ENCODE results near the gene GPATCH4. TPM values are rescaled to one million over a fixed set of nuclear protein-coding genes. Genes with fewer than 3 reads are reported as not detected.

Gene GPATCH4
- total RNA-seq, 1 experiment from 2014 or later = 44.4 TPM

- no peak overlapping the region for H3K27ac ChIP-seq (ENCODE audit: low read length)
- BruUV-seq (replicated peaks) = no TSS peak
- H3K4me3 ChIP-seq (ENCODE audit: low read depth in 2 of 2, low read length in 2 of 2) = no peak overlapping the region
- no peak for TF ChIP-seq CTCF (IDR thresholded peaks at IDR 0.05)
- TF ChIP-seq SIN3A (IDR thresholded peaks at IDR 0.05; ENCODE audit: borderline replicate concordance, insufficient read depth, low read depth, low read length) = no peak
- TF ChIP-seq POLR2AphosphoS5 (IDR thresholded peaks at IDR 0.05; ENCODE audit: low read depth, low read length) = no peak
- TF ChIP-seq REST (IDR thresholded peaks at IDR 0.05; ENCODE audit: insufficient read depth in 1 of 2, low read depth in 2 of 2, low read length in 1 of 2) = no peak
- no peak for TF ChIP-seq TCF7L2 (IDR thresholded peaks at IDR 0.05; ENCODE audit: low read depth, low read length)
- H3K9me3 ChIP-seq (ENCODE audit: control insufficient read depth, insufficient read depth, low read depth, low read length) = no peaks in the 10 kb centered on the region
- ChIA-PET POLR2A (no interaction called here), CTCF (no interaction called here)
- in situ Hi-C loops (cut with HindIII; ENCODE audit: low pct_unique_long_range_greater_than_20kb, low sequenced_read_pairs) (no loop called here), intact Hi-C loops (cut with micrococcal nuclease; ENCODE audit: unreplicated experiment) (no loop called here)
- no peaks in the 10 kb centered on the region for H3K27me3 ChIP-seq (ENCODE audit: control insufficient read depth, insufficient read depth, low read length)
- ATAC-seq (no peak), DNase-seq (ENCODE audit: low read depth, low spot score) (no peak)
- H3K4me1 ChIP-seq (ENCODE audit: control insufficient read depth, insufficient read depth, low read length) = no peaks in the 10 kb centered on the region
- H3K36me3 ChIP-seq (ENCODE audit: control insufficient read depth, insufficient read depth, low read length) = no peaks in the 10 kb centered on the region
Measured at GRCh38 chr1:156559797-156560385, 41.4 kb downstream of the GPATCH4 start.

GRCh38 chr1:156559086-156559796 is 42.0 kb downstream of the GPATCH4 start:
- TF ChIP-seq CTCF (IDR thresholded peaks at IDR 0.05) (no peak), POLR2AphosphoS5 (IDR thresholded peaks at IDR 0.05; ENCODE audit: low read depth, low read length) (no peak), REST (IDR thresholded peaks at IDR 0.05; ENCODE audit: insufficient read depth in 1 of 2, low read depth in 2 of 2, low read length in 1 of 2) (no peak), TCF7L2 (IDR thresholded peaks at IDR 0.05; ENCODE audit: low read depth, low read length) (no peak), SIN3A (IDR thresholded peaks at IDR 0.05; ENCODE audit: borderline replicate concordance, insufficient read depth, low read depth, low read length) (no peak)
- intact Hi-C loops (cut with micrococcal nuclease; ENCODE audit: unreplicated experiment) = no loop called here
- H3K36me3 ChIP-seq (ENCODE audit: control insufficient read depth, insufficient read depth, low read length) = no peaks in the 10 kb centered on the region

More at GRCh38 chr1:156559086-156559796, 42.0 kb downstream of the GPATCH4 start:
- ChIA-PET POLR2A (interaction anchor here (0.6 kb wide), 1 partner anchor 17 kb away, joined by 3 read pairs; no protein-coding TSS in a partner anchor), CTCF (no interaction called here)
- Histone ChIP-seq H3K27me3 (ENCODE audit: control insufficient read depth, insufficient read depth, low read length) (no peaks in the 10 kb centered on the region), H3K9me3 (ENCODE audit: control insufficient read depth, insufficient read depth, low read depth, low read length) (no peaks in the 10 kb centered on the region), H3K27ac (ENCODE audit: low read length) (no peak overlapping the region), H3K4me1 (ENCODE audit: control insufficient read depth, insufficient read depth, low read length) (no peaks in the 10 kb centered on the region), H3K4me3 (ENCODE audit: low read depth in 2 of 2, low read length in 2 of 2) (no peak overlapping the region)
- in situ Hi-C loops (cut with HindIII; ENCODE audit: low pct_unique_long_range_greater_than_20kb, low sequenced_read_pairs) = no loop called here
- DNase-seq (ENCODE audit: low read depth, low spot score) = no peak
- BruUV-seq (replicated peaks) = no TSS peak
- no peak for ATAC-seq

All from Panc1 (cell line).